IPS-20b (cell line): ENCODE results near the gene SETSIP.
"Not testable (repeated sequence)": the region's sequence is repeated elsewhere in the genome, so short reads cannot be mapped to it uniquely, and the experiment has no call there.

ENCODE experiments used
- H3K27ac ChIP-seq: one replicate; pipeline ENCODE4 v1.5.1; 2013; ENCODE audit warnings: low read length
- H3K27me3 ChIP-seq: 2 replicates; pipeline ENCODE4 v1.6.1; 2013; ENCODE audit warnings: mild to moderate bottlenecking, low read length, inconsistent platforms; ENCODE audit not compliant: insufficient read depth
- H3K36me3 ChIP-seq: 2 replicates; pipeline ENCODE4 v1.6.1; 2013; ENCODE audit warnings: low read depth, mild to moderate bottlenecking, inconsistent platforms, low read length, moderate library complexity; ENCODE audit not compliant: insufficient read depth
- H3K4me1 ChIP-seq: 2 replicates; pipeline ENCODE4 v1.6.1; 2013; ENCODE audit warnings: mild to moderate bottlenecking, control low read depth, inconsistent platforms, low read length, moderate library complexity; ENCODE audit not compliant: insufficient read depth
- H3K4me3 ChIP-seq: 2 replicates; pipeline ENCODE4 v1.5.1; 2013; ENCODE audit warnings: mild to moderate bottlenecking, low read length, inconsistent platforms
- H3K9ac ChIP-seq: 2 replicates; pipeline ENCODE4 v1.6.1; 2013; ENCODE audit warnings: low read depth, mild to moderate bottlenecking, inconsistent platforms, low read length, moderate library complexity
- H3K9me3 ChIP-seq: 2 replicates; pipeline ENCODE4 v1.6.1; 2013; ENCODE audit warnings: mild to moderate bottlenecking, low read depth, low read length, inconsistent platforms; ENCODE audit not compliant: insufficient read depth

SETSIP gene

DNA sequence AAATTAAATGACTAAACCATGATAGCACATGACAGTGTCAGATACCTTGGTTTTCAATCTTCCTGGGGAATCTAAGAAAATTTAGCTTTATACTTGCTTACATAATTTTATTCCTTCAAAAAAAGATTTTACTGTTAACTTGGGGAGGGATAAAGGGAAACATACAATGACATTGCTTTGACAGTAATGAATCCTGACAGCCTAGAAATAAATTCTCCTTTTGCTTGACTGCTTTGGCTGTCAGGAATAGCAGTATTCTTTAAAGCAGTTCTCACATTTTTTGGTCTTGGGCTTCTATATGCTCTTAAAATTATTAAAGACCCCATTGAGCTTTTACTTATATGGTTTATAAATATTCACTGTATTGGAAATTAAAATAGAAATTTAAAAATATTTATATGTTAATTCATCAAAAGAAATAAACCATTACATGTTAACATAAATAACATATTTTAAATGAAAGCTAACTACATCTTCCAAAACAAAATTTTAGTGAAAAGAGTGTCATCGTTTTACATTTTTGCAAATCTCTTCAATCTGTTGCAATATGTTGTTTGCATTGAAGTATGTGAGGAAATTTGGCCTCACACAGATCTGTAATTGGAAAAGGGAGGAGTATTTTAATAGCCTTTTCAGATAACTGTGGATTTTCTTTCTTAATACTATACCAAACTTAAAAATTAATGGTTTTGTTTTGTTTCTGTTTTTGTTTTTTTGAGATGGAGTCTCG lies 29.3 kb downstream of the SETSIP start:
- Histone ChIP-seq H3K9ac (no peak overlapping the region), H3K4me1 (no peaks in the 10 kb centered on the region), H3K27me3 (no peaks in the 10 kb centered on the region), H3K36me3 (no peaks in the 10 kb centered on the region), H3K27ac (no peak overlapping the region), H3K4me3 (no peak overlapping the region), H3K9me3 (no peaks in the 10 kb centered on the region)

GRCh38 chr1:92043621-92044020 lies 31.6 kb downstream of the SETSIP start:
- Histone ChIP-seq H3K27ac (no peak overlapping the region), H3K9ac (no peak overlapping the region), H3K36me3 (no peaks in the 10 kb centered on the region), H3K4me3 (no peak overlapping the region), H3K4me1 (no peaks in the 10 kb centered on the region), H3K27me3 (no peaks in the 10 kb centered on the region), H3K9me3 (no peaks in the 10 kb centered on the region)

DNA sequence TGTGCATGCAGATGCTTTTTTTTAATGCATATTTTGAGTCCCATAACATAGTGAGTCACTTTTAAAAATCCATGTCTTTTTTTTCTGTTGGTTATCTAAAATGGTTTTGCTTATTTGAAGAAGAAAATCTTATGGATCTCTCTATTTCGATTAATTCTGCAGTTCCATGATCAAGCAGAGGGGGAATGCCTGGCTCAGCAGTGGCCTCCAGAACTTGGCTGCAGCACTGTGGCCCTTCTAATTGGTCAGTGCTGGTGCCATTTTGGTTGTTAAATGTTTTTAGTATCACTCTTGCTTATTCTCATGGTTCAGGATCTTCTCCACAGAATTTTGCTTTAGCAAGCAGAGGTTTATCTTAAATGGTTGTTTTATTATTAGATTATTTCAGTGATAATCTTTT lies 34.2 kb downstream of the SETSIP start:
- Histone ChIP-seq H3K4me1 (peaks cover 10% of the 10 kb centered on the region; the same call in 1 of the 2 replicates), H3K27ac (no peak overlapping the region), H3K27me3 (no peaks in the 10 kb centered on the region), H3K9ac (no peak overlapping the region), H3K4me3 (no peak overlapping the region), H3K36me3 (no peaks in the 10 kb centered on the region), H3K9me3 (no peaks in the 10 kb centered on the region)

DNA sequence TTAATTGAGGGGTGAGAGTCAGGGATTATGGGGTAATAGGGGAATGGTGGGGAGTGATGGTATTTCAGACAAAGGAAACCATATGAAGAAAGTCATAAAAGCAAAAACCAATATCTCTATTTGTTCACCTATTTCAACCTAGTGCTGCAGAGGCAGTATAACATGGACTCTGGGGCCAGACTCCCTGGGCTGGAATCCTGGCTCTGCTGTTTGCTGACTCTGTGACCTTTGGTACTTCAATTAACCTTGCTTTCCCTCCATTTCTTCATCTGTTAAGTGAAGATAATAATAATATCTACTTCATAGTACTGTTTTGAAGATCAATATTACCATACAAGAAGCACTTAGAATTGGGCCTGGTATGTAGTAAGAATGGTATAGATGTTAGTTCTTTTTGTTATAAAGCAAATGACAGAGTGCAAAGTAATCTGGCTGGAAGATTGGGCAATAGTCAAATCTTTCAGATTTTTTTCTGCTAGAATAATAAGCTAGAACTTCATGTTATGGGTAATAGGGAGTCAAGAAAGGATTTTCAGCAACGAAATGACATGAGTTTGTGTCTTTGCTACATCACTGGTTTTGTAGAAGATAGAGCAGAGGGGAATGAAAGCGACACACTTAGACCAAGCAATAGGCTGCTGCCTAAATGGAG lies 36.4 kb downstream of the SETSIP start:
- Histone ChIP-seq H3K4me3 (no peak overlapping the region), H3K36me3 (no peaks in the 10 kb centered on the region), H3K9ac (no peak overlapping the region), H3K27ac (no peak overlapping the region), H3K27me3 (no peaks in the 10 kb centered on the region), H3K4me1 (peaks cover 10% of the 10 kb centered on the region; the same call in 1 of the 2 replicates), H3K9me3 (no peaks in the 10 kb centered on the region)

DNA sequence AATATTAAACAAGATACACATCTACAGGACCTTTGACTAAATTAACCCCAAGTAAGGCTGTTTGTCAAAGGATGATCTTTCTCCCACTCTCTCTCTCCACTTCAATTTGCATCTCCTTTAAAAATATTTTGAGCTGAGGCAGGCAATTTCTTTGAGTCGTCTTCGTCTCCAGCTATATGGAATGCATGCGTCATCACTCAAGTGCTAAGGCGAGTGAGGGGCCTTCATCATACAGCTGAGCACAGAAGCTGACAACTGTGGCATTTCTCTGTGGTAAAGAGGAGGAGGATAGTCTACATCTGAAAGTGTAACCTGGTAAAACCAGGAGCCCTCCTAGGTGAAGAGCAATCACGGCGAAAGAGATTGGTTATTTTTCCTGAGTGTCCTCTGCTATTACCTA lies 37.8 kb downstream of the SETSIP start:
- Histone ChIP-seq H3K27me3 (no peaks in the 10 kb centered on the region), H3K9me3 (no peaks in the 10 kb centered on the region), H3K36me3 (no peaks in the 10 kb centered on the region), H3K27ac (no peak overlapping the region), H3K4me1 (peaks cover 10% of the 10 kb centered on the region; the same call in 1 of the 2 replicates), H3K4me3 (no peak overlapping the region), H3K9ac (no peak overlapping the region)

DNA sequence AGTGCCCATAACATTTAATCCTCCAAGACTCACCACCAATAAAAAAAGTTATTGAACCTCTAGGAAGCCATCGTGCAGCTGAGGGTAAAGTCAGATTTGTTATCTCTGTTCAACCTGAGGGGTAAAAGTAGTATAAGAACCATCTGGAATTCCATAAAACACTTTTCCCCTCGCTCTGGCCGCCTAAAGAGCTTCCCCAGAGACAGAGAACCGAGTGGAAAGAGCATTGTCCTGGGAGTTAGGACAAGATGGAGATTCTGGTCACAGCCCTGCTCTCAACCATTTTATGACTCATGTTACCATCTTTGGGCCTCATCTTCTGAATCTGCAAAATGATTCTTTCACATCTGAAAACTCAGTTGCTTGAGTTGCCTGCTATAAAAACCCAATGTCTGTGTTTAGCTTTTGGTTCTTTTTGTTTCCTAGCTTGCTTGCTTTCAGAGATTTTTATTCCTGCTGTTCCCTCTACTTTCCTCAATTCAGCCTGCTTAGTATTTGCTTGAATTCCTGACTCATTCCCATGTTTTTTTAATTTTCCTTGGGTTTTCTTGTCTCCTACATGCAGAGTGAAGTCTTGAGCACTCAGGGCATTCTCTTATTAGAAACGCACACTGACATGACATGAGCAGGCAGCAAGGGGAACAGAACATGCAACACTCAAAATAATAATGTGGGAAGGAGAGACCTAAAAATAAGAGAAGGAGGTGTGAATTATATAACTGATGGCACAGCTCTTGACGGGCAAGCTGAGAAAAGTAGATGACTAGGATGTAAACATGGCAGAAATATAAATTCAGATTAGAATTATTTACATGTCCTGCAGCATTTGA lies 43.7 kb downstream of the SETSIP start:
- Histone ChIP-seq H3K4me3 (no peak overlapping the region), H3K27me3 (peaks cover 31% of the 10 kb centered on the region), H3K9ac (no peak overlapping the region)

DNA sequence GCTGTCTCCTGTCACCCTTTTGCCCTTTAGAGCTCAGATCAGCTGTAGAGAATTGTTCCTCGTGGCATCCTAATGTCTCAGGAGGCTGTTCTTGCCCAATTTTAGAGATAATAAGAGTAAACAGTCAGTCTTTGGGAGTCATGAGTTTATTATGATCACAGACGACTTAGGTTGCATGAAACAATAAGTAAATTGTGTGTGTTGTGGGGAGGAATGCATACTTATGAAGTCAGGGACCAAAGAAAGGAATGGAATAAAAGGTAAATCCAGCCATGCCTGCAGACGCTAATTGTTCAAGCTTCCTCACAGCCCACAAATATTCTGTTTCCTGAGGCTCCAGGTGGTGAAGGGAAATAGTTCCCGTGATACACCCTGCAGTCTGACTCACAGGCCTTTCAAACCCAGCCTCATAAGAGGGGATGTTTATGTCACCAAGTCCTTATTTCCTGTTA lies 44.5 kb downstream of the SETSIP start:
- Histone ChIP-seq H3K27me3 (peaks cover 31% of the 10 kb centered on the region), H3K27ac (no peak overlapping the region), H3K4me1 (peaks cover 11% of the 10 kb centered on the region; the same call in 1 of the 2 replicates), H3K36me3 (no peaks in the 10 kb centered on the region), H3K9ac (peak overlapping the region; percentile 1; the same call in 1 of the 2 replicates), H3K4me3 (peak overlapping the region; percentile 69), H3K9me3 (no peaks in the 10 kb centered on the region)

More for the DNA sequence above, 43.7 kb downstream of the SETSIP start:
- Histone ChIP-seq H3K4me1 (peaks cover 11% of the 10 kb centered on the region; the same call in 1 of the 2 replicates), H3K36me3 (no peaks in the 10 kb centered on the region), H3K27ac (no peak overlapping the region), H3K9me3 (no peaks in the 10 kb centered on the region)

DNA sequence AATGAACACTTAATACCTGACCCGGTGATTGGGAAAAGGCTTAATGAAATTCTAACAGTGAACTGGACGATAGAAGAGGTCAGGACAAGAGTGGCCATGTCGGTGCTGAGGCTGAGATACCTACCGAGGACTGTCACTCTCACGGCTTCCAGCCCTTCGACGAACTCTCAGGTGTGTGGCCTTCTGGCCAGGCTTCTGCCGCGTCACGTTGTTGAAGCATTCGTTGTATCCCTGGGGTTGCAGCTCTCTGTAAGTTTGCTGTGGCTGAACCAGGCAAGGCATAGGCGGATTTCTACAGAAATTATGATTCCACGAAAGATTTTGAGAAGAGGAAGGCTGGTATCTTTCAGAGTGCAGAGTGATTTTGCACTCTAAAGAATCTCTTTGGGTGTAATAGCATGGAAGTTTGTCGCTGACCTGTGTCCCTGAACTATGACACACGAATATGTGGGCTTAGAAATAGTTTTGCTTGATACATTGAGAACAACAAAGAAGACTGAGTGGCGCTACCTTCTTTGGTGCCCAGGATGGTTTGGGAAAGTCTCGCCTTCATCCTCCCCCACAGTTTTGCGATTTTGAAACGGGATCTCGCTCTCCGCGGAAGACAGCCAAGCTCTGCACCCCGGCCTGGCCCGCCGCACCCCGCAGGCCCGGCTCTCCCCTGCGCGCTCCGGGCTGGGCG lies 45.8 kb downstream of the SETSIP start:
- Histone ChIP-seq H3K36me3 (no peaks in the 10 kb centered on the region), H3K27me3 (peaks cover 31% of the 10 kb centered on the region), H3K27ac (no peak overlapping the region), H3K9ac (peak overlapping the region; percentile 43; the same call in 1 of the 2 replicates), H3K9me3 (no peaks in the 10 kb centered on the region), H3K4me1 (peaks cover 11% of the 10 kb centered on the region; the same call in 1 of the 2 replicates), H3K4me3 (peak overlapping the region; percentile 69)

- Histone ChIP-seq H3K4me3 (no peak overlapping the region), H3K4me1 (peaks cover 11% of the 10 kb centered on the region; the same call in 1 of the 2 replicates), H3K27ac (no peak overlapping the region), H3K36me3 (no peaks in the 10 kb centered on the region), H3K9me3 (no peaks in the 10 kb centered on the region), H3K9ac (no peak overlapping the region), H3K27me3 (peaks cover 31% of the 10 kb centered on the region)
These were observed 48.4 kb downstream of the SETSIP start for GRCh38 chr1:92026806-92027205.

DNA sequence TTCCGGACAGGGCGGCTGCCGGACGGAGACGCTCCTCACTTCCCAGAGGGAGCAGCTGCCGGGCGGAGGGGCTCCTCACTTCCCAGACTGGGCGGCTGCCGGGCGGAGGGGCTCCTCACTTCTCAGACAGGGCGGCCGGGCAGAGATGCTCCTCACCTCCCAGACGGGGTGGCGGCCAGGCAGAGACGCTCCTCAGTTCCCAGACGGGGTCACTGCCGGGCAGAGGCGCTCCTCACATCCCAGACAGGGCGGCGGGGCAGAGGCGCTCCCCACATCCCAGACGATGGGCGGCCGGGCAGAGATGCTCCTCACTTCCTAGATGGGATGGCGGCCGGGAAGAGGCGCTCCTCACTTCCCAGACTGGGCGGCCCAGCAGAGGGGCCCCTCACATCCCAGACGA lies 49.2 kb downstream of the SETSIP start:
- H3K9ac ChIP-seq, H3K27ac ChIP-seq, H3K9me3 ChIP-seq, H3K4me3 ChIP-seq, H3K36me3 ChIP-seq: not testable (repeated sequence)
- H3K4me1 ChIP-seq: peaks cover 11% of the 10 kb centered on the region; the same call in 1 of the 2 replicates
- H3K27me3 ChIP-seq: peaks cover 25% of the 10 kb centered on the region
